ENCODE data around the gene DLG2. TPM values are rescaled to one million over a fixed set of nuclear protein-coding genes. Genes with fewer than 3 reads are reported as not detected.

DLG2 gene
- total and polyA plus RNA-seq, 2 of the 4 experiments (the other 2 are of a cell fraction), result 0.31 to 0.36 TPM

GRCh38 chr11:83941050-83941449 is 1686.1 kb downstream of the DLG2 start:
- WGBS, 2 experiments (ENCODE audit: extremely low coverage in 2 of 2, insufficient read length in 1 of 2), result no CpG with 5 or more reads among the region's 1 CpG
- Histone ChIP-seq H3K27ac (ENCODE audit: insufficient read depth, low read length) (no peak overlapping the region), H3K27me3 (ENCODE audit: control insufficient read depth, insufficient read depth, low read length) (no peaks in the 10 kb centered on the region), H3K36me3 (ENCODE audit: control insufficient read depth, insufficient read depth, low read length) (no peaks in the 10 kb centered on the region), H2AFZ (replicated peaks; ENCODE audit: low read length, poor library complexity) (no peak overlapping the region), H3K23ac (ENCODE audit: low read depth, low read length) (no peak overlapping the region), H4K5ac (ENCODE audit: low read depth, low read length) (no peak overlapping the region), H2BK15ac (ENCODE audit: low read depth, low read length) (no peak overlapping the region), H3K9me3 (ENCODE audit: control insufficient read depth, insufficient read depth, low read length) (no peaks in the 10 kb centered on the region), H2BK5ac (ENCODE audit: low read depth, low read length, poor library complexity, severe bottlenecking) (no peak overlapping the region), H3K9me1 (ENCODE audit: insufficient read depth, low read length) (no peaks in the 10 kb centered on the region), H3K56ac (ENCODE audit: extremely low read depth, insufficient read depth, low read length) (no peak overlapping the region), H3K9ac (ENCODE audit: low read depth, low read length) (no peak overlapping the region), H3K79me1 (ENCODE audit: low read depth in 1 of 2, low read length in 2 of 2) (no peaks in the 10 kb centered on the region), H2BK20ac (ENCODE audit: low read depth, low read length) (no peak overlapping the region), H2BK120ac (ENCODE audit: low read depth, low read length) (no peak overlapping the region), H2AK5ac (ENCODE audit: low read depth, low read length) (no peak overlapping the region), H3K4ac (ENCODE audit: low read depth, low read length) (no peak overlapping the region), H3K4me3 (ENCODE audit: insufficient read depth, low read depth, low read length) (no peak overlapping the region), H2AK9ac (replicated peaks; ENCODE audit: low read depth, low read length, poor library complexity) (no peak overlapping the region), H3K4me1 (ENCODE audit: control insufficient read depth, insufficient read depth, low read length) (no peaks in the 10 kb centered on the region), H3K14ac (replicated peaks; ENCODE audit: low read depth, low read length) (no peak overlapping the region), H3K4me2 (ENCODE audit: low read depth, low read length) (no peak overlapping the region), H4K20me1 (ENCODE audit: insufficient read depth, low read length) (no peaks in the 10 kb centered on the region), H3K18ac (ENCODE audit: low read depth, low read length) (no peak overlapping the region), H4K8ac (ENCODE audit: low read depth in 2 of 2, low read length in 2 of 2) (no peak overlapping the region), H4K91ac (ENCODE audit: insufficient read depth, low read depth, low read length) (no peak overlapping the region)
- BruUV-seq (replicated peaks), result no TSS peak
- ATAC-seq (ENCODE audit: low read depth) (no peak), DNase-seq (no peak)
- TF ChIP-seq CTCF (conservative IDR thresholded peaks at IDR 0.05; ENCODE audit: low read depth, low read length), result no peak
- no peak for TF ChIP-seq MXI1 (IDR thresholded peaks at IDR 0.05; ENCODE audit: borderline replicate concordance, low read depth, low read length)
- no peak for TF ChIP-seq RCOR1 (IDR thresholded peaks at IDR 0.05; ENCODE audit: insufficient replicate concordance, low read length)
- no peak for TF ChIP-seq ELK1 (IDR thresholded peaks at IDR 0.05; ENCODE audit: borderline replicate concordance, low read depth, low read length)
- no peak for TF ChIP-seq POLR2A (IDR thresholded peaks at IDR 0.05; ENCODE audit: low read depth, low read length)
- no peak for TF ChIP-seq BHLHE40 (IDR thresholded peaks at IDR 0.05; ENCODE audit: low read depth, low read length)
- no peak for TF ChIP-seq USF2 (IDR thresholded peaks at IDR 0.05; ENCODE audit: low read depth, low read length)
- dilution Hi-C loops (cut with HindIII; ENCODE audit: low sequenced_read_pairs, unreplicated experiment), result no loop called here
- intact Hi-C loops (cut with micrococcal nuclease), result no loop called here
- POLR2A ChIA-PET (ENCODE audit: unreplicated experiment), result no interaction called here
- CTCF ChIA-PET, result no interaction called here
- in situ Hi-C loops (cut with MboI; ENCODE audit: low sequenced_read_pairs), result no loop called here

All from IMR-90 (cell line).